IMR-90 (cell line): ENCODE results near the gene PAQR4. TPM values are rescaled to one million over a fixed set of nuclear protein-coding genes. Genes with fewer than 3 reads are reported as not detected.

Experiments used
- ATAC-seq: fragments of 200-7000 bp; cut with Tn5 transposase; 2 replicates; pipeline ENCODE4 v1.9.1; 2020; ENCODE audit warnings: low read depth, mild to moderate bottlenecking, moderate library complexity
- BruUV-seq: library from RNA; stranded (reverse); fragments of 400-500 nt; replicated peaks from 2 replicates; lab custom pipeline; 2021; lab: Mats Ljungman, UMichigan
- CTCF ChIA-PET: fragments of 300-600 bp; formaldehyde crosslinking; extraction: SDS; loops from one replicate; lab custom pipeline; 2021; ENCODE audit warnings: antibody characterized with exemption; lab: Yijun Ruan, JAX
- POLR2A ChIA-PET: fragments of 300-600 bp; sonication (Branson Sonifier 250); formaldehyde crosslinking; loops from one replicate; lab custom pipeline; 2022; ENCODE audit warnings: antibody characterized with exemption; ENCODE audit not compliant: unreplicated experiment; lab: Charles Lee
- DNase-seq: peaks from one replicate; pipeline ENCODE4 v3.0.0; 2013
- H2AFZ ChIP-seq: replicated peaks from 2 replicates; pipeline ENCODE3; 2013; ENCODE audit warnings: low read length, mild to moderate bottlenecking; ENCODE audit not compliant: poor library complexity
- H2AK5ac ChIP-seq: 2 replicates; pipeline ENCODE4 v1.6.1; 2013; ENCODE audit warnings: low read depth, low read length, inconsistent platforms
- H2AK9ac ChIP-seq: replicated peaks from 2 replicates; pipeline ENCODE3; 2013; ENCODE audit warnings: mild to moderate bottlenecking, low read depth, low read length, moderate library complexity; ENCODE audit not compliant: poor library complexity
- H2BK120ac ChIP-seq: 2 replicates; pipeline ENCODE4 v1.6.1; 2013; ENCODE audit warnings: low read depth, low read length, inconsistent platforms
- H2BK15ac ChIP-seq: 3 replicates; pipeline ENCODE4 v1.6.1; 2013; ENCODE audit warnings: low read depth, low read length, inconsistent platforms
- H2BK20ac ChIP-seq: 2 replicates; pipeline ENCODE4 v1.6.1; 2013; ENCODE audit warnings: low read depth, mild to moderate bottlenecking, inconsistent platforms, low read length, moderate library complexity
- H2BK5ac ChIP-seq: 2 replicates; pipeline ENCODE4 v1.6.1; 2013; ENCODE audit warnings: mild to moderate bottlenecking, low read depth, low read length, inconsistent platforms; ENCODE audit not compliant: poor library complexity, severe bottlenecking
- H3K14ac ChIP-seq: replicated peaks from 2 replicates; pipeline ENCODE4 v1.6.1; 2013; ENCODE audit warnings: low read depth, low read length, inconsistent platforms
- H3K18ac ChIP-seq: 2 replicates; pipeline ENCODE4 v1.6.1; 2013; ENCODE audit warnings: low read depth, low read length, control low read depth
- H3K23ac ChIP-seq: 2 replicates; pipeline ENCODE4 v1.6.1; 2013; ENCODE audit warnings: low read depth, low read length, inconsistent platforms
- H3K27ac ChIP-seq: 2 replicates; pipeline ENCODE4 v1.5.1; 2013; ENCODE audit warnings: mild to moderate bottlenecking, control low read depth, low read length; ENCODE audit not compliant: insufficient read depth
- H3K27me3 ChIP-seq: 2 replicates; pipeline ENCODE4 v1.6.1; 2013; ENCODE audit warnings: low read length; ENCODE audit not compliant: control insufficient read depth, insufficient read depth
- H3K36me3 ChIP-seq: 2 replicates; pipeline ENCODE4 v1.6.1; 2013; ENCODE audit warnings: low read length, mixed read lengths; ENCODE audit not compliant: control insufficient read depth, insufficient read depth
- H3K4ac ChIP-seq: 2 replicates; pipeline ENCODE4 v1.6.1; 2013; ENCODE audit warnings: low read depth, low read length, inconsistent platforms
- H3K4me1 ChIP-seq: 2 replicates; pipeline ENCODE4 v1.6.1; 2013; ENCODE audit warnings: low read length, mixed read lengths; ENCODE audit not compliant: control insufficient read depth, insufficient read depth
- H3K4me2 ChIP-seq: 2 replicates; pipeline ENCODE4 v1.6.1; 2013; ENCODE audit warnings: low read depth, mild to moderate bottlenecking, control low read depth, low read length, moderate library complexity
- H3K4me3 ChIP-seq: 2 replicates; pipeline ENCODE4 v1.5.1; 2013; ENCODE audit warnings: low read depth, mild to moderate bottlenecking, control low read depth, low read length, moderate library complexity; ENCODE audit not compliant: insufficient read depth
- H3K56ac ChIP-seq: 2 replicates; pipeline ENCODE4 v1.6.1; 2013; ENCODE audit warnings: low read length, inconsistent platforms; ENCODE audit not compliant: insufficient read depth; ENCODE audit errors: extremely low read depth
- H3K79me1 ChIP-seq, 2 experiments: 2 replicates each; pipeline ENCODE4 v1.6.1; 2013; ENCODE audit warnings: low read length in 2 of 2, inconsistent platforms in 1 of 2, low read depth in 1 of 2
- H3K9ac ChIP-seq: 2 replicates; pipeline ENCODE4 v1.6.1; 2013; ENCODE audit warnings: low read depth, low read length, control low read depth
- H3K9me1 ChIP-seq: 2 replicates; pipeline ENCODE4 v1.6.1; 2013; ENCODE audit warnings: low read length, inconsistent platforms; ENCODE audit not compliant: insufficient read depth
- H3K9me3 ChIP-seq: 2 replicates; pipeline ENCODE4 v1.6.1; 2013; ENCODE audit warnings: low read length; ENCODE audit not compliant: control insufficient read depth, insufficient read depth
- H4K20me1 ChIP-seq: 2 replicates; pipeline ENCODE4 v1.6.1; 2013; ENCODE audit warnings: low read length, inconsistent platforms; ENCODE audit not compliant: insufficient read depth
- H4K5ac ChIP-seq: 2 replicates; pipeline ENCODE4 v1.6.1; 2013; ENCODE audit warnings: mild to moderate bottlenecking, low read depth, low read length, control low read depth
- H4K8ac ChIP-seq, 2 experiments: 2 replicates each; pipeline ENCODE4 v1.6.1; 2013; ENCODE audit warnings: low read depth in 2 of 2, low read length in 2 of 2, control low read depth in 1 of 2, inconsistent platforms in 1 of 2
- H4K91ac ChIP-seq: 2 replicates; pipeline ENCODE4 v1.6.1; 2013; ENCODE audit warnings: low read depth, low read length, inconsistent platforms; ENCODE audit not compliant: insufficient read depth
- CTCF ChIP-seq: conservative IDR thresholded peaks from 2 replicates; pipeline ENCODE4 v1.5.1; 2012; ENCODE audit warnings: mild to moderate bottlenecking, low read depth, low read length, improper control_type of control experiment
- RAD21 ChIP-seq: IDR thresholded peaks from 2 replicates; pipeline ENCODE4 v1.6.1; 2012; ENCODE audit warnings: low read length, improper control_type of control experiment
- RCOR1 ChIP-seq: IDR thresholded peaks from 2 replicates; pipeline ENCODE4 v1.6.1; 2012; ENCODE audit warnings: mild to moderate bottlenecking, low read length, improper control_type of control experiment; ENCODE audit not compliant: insufficient replicate concordance
- WGBS, 2 experiments: methylation state at CpG; one replicate each; pipeline versions ENCODE4 v1.1.5 to v1.1.7; 2013; ENCODE audit warnings: missing lambda C conversion rate in 2 of 2; ENCODE audit not compliant: insufficient read length in 1 of 2; ENCODE audit errors: extremely low coverage in 2 of 2; 5-methylcytosine and 5-hydroxymethylcytosine counted together
- dilution Hi-C: fragments of 300-500 bp; cut with HindIII; formaldehyde crosslinking; loops from one replicate; pipeline ENCODE4 v1.14.3; 2018; ENCODE audit warnings: low sequenced_read_pairs; ENCODE audit not compliant: unreplicated experiment
- in situ Hi-C: fragments of 300-500 bp; cut with MboI; formaldehyde crosslinking; loops from 3 replicates; pipeline ENCODE4 v1.14.3; 2019; ENCODE audit warnings: low sequenced_read_pairs, inconsistent platforms, mixed read lengths
- intact Hi-C: fragments of 100-400 bp; cut with micrococcal nuclease; formaldehyde crosslinking; loops from 2 replicates; pipeline ENCODE4 v1.10.0; 2022
- polyA plus RNA-seq, 3 experiments: library from polyadenylated mRNA; depleted of rRNA; stranded (reverse); fragments of >200 nt; gene quantifications; 2 replicates each; pipeline ENCODE4 v1.2.3, GENCODE V29; 2012; ENCODE audit warnings: low replicate concordance in 1 of 3
- total RNA-seq: library from RNA; depleted of rRNA; stranded (reverse); fragments of >200 nt; gene quantifications from 2 replicates; pipeline ENCODE4 v1.2.3, GENCODE V29; 2012
- TF ChIP-seq, protein P1 (sequence below): fragments of 150-350 bp; IDR thresholded peaks from 2 replicates; pipeline ENCODE4 v1.6.1; 2016; ENCODE audit warnings: low read depth, mild to moderate bottlenecking, low read length, moderate library complexity, borderline replicate concordance

Gene PAQR4
- total and polyA plus RNA-seq, 2 of the 4 experiments (the other 2 are of a cell fraction): 2.2 to 10.0 TPM

DNA sequence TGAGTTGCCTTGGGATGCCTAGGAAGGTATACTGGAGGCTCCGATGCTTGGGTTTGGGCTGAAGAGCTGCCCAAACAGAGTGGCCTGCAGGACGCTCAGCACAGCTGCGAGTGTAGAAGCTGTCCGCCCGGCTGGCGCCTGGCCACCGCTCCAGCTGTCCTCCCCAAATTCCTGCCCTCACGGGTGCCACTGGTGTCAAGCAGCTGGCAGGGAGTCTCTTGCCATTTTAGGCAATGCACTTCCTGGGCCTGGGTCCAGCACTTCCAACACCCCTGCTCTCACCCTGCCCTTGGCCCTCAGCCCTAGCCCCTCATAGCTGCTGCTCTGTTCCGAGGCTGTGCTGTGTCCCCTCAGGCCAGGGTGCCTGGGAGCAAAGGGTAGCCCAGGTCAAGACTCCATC, 16.3 kb downstream of the PAQR4 start:
- Histone ChIP-seq H4K8ac (no peak overlapping the region), H4K91ac (no peak overlapping the region), H3K4me2 (no peak overlapping the region), H2BK20ac (no peak overlapping the region), H4K5ac (no peak overlapping the region), H3K36me3 (no peaks in the 10 kb centered on the region), H3K9me1 (0 out of 2 replicates have a peak, but pooled peaks cover 4% of the 10 kb centered on the region), H3K79me1 (peaks cover 0 to 6% of the 10 kb centered on the region in 2 experiments; a peak in 1 of 4 replicates), H2AK5ac (no peak overlapping the region), H3K4me3 (no peak overlapping the region), H3K4ac (no peak overlapping the region), H3K56ac (no peak overlapping the region), H3K9ac (no peak overlapping the region), H2AFZ (no peak overlapping the region), H2BK5ac (no peak overlapping the region), H3K14ac (no peak overlapping the region), H3K4me1 (peaks cover 6% of the 10 kb centered on the region), H3K27me3 (peaks cover 19% of the 10 kb centered on the region), H3K23ac (no peak overlapping the region), H2BK15ac (no peak overlapping the region), H4K20me1 (no peaks in the 10 kb centered on the region), H2AK9ac (no peak overlapping the region), H3K18ac (no peak overlapping the region), H2BK120ac (no peak overlapping the region), H3K27ac (no peak overlapping the region), H3K9me3 (no peaks in the 10 kb centered on the region)
- ATAC-seq (no peak), DNase-seq (no peak)
- WGBS, 2 experiments: 39% methylated on average over 5 of the region's 9 CpGs; no CpG with 5 or more reads in 1 of the 2 experiments
- intact Hi-C loops (no loop called here), dilution Hi-C loops (no loop called here), in situ Hi-C loops (no loop called here)
- TF ChIP-seq, protein P1, sequence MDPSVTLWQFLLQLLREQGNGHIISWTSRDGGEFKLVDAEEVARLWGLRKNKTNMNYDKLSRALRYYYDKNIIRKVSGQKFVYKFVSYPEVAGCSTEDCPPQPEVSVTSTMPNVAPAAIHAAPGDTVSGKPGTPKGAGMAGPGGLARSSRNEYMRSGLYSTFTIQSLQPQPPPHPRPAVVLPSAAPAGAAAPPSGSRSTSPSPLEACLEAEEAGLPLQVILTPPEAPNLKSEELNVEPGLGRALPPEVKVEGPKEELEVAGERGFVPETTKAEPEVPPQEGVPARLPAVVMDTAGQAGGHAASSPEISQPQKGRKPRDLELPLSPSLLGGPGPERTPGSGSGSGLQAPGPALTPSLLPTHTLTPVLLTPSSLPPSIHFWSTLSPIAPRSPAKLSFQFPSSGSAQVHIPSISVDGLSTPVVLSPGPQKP: no peak
- no peak for TF ChIP-seq CTCF
- TF ChIP-seq RAD21: no peak
- no peak for TF ChIP-seq RCOR1
- no TSS peak for BruUV-seq
- ChIA-PET CTCF (no interaction called here), POLR2A (interaction anchor here (0.6 kb wide), 1 partner anchor 39 kb away, joined by 7 read pairs; no protein-coding TSS in a partner anchor)
